Measurements from ENCODE around the gene LYVE1. TPM values are rescaled to one million over a fixed set of nuclear protein-coding genes. Genes with fewer than 3 reads are reported as not detected.
A peak's percentile ranks its signal among the peaks of the same experiment; 100 is the strongest.

Gene LYVE1
- total and polyA plus RNA-seq, 2 of the 13 experiments (the other 11 are each of a cell fraction or from before 2014, with no cell fraction given) = 1.2 to 1.4 TPM

- no peak; the same call in none of the 2 replicates for TF ChIP-seq ZSCAN20 (CRISPR knock-in tag; IDR thresholded peaks at IDR 0.05; ENCODE audit: borderline replicate concordance)
- TF ChIP-seq ZNF12 (CRISPR knock-in tag; IDR thresholded peaks at IDR 0.05) = no peak
- TF ChIP-seq SMYD3 (CRISPR knock-in tag; IDR thresholded peaks at IDR 0.05) = no peak
- TF ChIP-seq GFI1 (CRISPR knock-in tag; IDR thresholded peaks at IDR 0.05; ENCODE audit: borderline replicate concordance) = peak; percentile 47; the same call in 1 of the 2 replicates
- peak; percentile 84 for TF ChIP-seq ZNF800 (CRISPR knock-in tag; IDR thresholded peaks at IDR 0.05)
- TF ChIP-seq RNF219 (CRISPR knock-in tag; IDR thresholded peaks at IDR 0.05) = no peak; the same call in 1 of the 2 replicates
- TF ChIP-seq ASH2L (IDR thresholded peaks at IDR 0.05; ENCODE audit: insufficient read length, low read depth, low read length) = peak; percentile 71
- TF ChIP-seq ZNF253 (CRISPR knock-in tag; IDR thresholded peaks at IDR 0.05; ENCODE audit: borderline replicate concordance) = peak; percentile 33; the same call in 1 of the 2 replicates
- TF ChIP-seq ZNF878 (CRISPR knock-in tag; IDR thresholded peaks at IDR 0.05) = no peak
- peak; percentile 91 for TF ChIP-seq KDM2A (CRISPR knock-in tag; IDR thresholded peaks at IDR 0.05; ENCODE audit: borderline replicate concordance, low read depth)
- 0 out of 2 replicates have a peak, but pooled peaks have one; percentile 35 for TF ChIP-seq HOXD1 (CRISPR knock-in tag; IDR thresholded peaks at IDR 0.05)
- TF ChIP-seq EED (CRISPR knock-in tag; IDR thresholded peaks at IDR 0.05) = peak; percentile 65
- no peak for TF ChIP-seq ZNF256 (CRISPR knock-in tag; conservative IDR thresholded peaks at IDR 0.05)
- peak; percentile 82 for TF ChIP-seq MYPOP (CRISPR knock-in tag; IDR thresholded peaks at IDR 0.05)
- TF ChIP-seq ZNF251 (CRISPR knock-in tag; IDR thresholded peaks at IDR 0.05) = no peak
- no peak for TF ChIP-seq ZBTB34 (CRISPR knock-in tag; IDR thresholded peaks at IDR 0.05)
- peak; percentile 94 to 98 for TF ChIP-seq POLR2A (IDR thresholded peaks at IDR 0.05; ENCODE audit: insufficient read depth in 1 of 2, low read depth in 2 of 2, low read length in 2 of 2)
- TF ChIP-seq ZNF710 (CRISPR knock-in tag; IDR thresholded peaks at IDR 0.05; ENCODE audit: borderline replicate concordance) = no peak; the same call in 1 of the 2 replicates
These were observed 27.4 kb downstream of the LYVE1 start, which contains the start of gene RNF141 (continued) for GRCh38 chr11:10540915-10541560.

Data from HepG2 (cell line).